Dermis blood vessel endothelial cell (primary cell): ENCODE data around the gene SYNPR. TPM values are rescaled to one million over a fixed set of nuclear protein-coding genes. Genes with fewer than 3 reads are reported as not detected.
"Not testable (repeated sequence)": the region's sequence is repeated elsewhere in the genome, so short reads cannot be mapped to it uniquely, and the experiment has no call there.

Experiments
- DNase-seq: peaks from one replicate; pipeline ENCODE4 v3.0.0; 2010
- total RNA-seq: library from RNA; depleted of rRNA; stranded (reverse); fragments of >200 nt; gene quantifications from 2 replicates; pipeline ENCODE4 v1.2.3, GENCODE V29; 2014

The SYNPR gene
- total RNA-seq = not detected in 2 replicates

- no peak for DNase-seq
Measured at GRCh38 chr3:63278171-63279004, at the start of gene SYNPR. TSS of gene SYNPR (plus strand) at chr3:63278308.

- DNase-seq = peak; percentile 18
Measured at GRCh38 chr3:63228677-63229076, 49.4 kb upstream of the SYNPR start.

DNA sequence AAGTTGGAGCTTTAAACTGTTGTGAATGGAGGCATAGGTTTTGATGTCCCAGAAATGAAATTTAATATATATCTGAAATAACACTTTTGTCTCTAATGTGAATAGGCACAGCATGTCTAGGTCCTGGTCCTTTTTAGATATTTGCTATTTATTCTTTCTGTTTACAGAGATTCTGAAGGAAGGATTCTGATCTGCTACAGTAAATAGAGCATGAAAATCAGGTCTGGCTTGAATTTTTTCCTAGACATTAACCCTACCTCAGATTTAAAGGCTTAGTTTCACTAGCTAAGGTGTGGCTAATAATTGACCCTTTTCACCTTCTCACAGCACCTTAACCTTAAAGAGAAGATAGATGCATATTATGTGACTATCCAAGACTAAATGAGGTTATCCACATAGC lies 48.0 kb upstream of the SYNPR start:
- no peak for DNase-seq

- no peak for DNase-seq
Measured at GRCh38 chr3:63231643-63232042, 46.5 kb upstream of the SYNPR start.

- DNase-seq = peak; percentile 2
Measured at GRCh38 chr3:63232764-63233396, 45.2 kb upstream of the SYNPR start.

DNA sequence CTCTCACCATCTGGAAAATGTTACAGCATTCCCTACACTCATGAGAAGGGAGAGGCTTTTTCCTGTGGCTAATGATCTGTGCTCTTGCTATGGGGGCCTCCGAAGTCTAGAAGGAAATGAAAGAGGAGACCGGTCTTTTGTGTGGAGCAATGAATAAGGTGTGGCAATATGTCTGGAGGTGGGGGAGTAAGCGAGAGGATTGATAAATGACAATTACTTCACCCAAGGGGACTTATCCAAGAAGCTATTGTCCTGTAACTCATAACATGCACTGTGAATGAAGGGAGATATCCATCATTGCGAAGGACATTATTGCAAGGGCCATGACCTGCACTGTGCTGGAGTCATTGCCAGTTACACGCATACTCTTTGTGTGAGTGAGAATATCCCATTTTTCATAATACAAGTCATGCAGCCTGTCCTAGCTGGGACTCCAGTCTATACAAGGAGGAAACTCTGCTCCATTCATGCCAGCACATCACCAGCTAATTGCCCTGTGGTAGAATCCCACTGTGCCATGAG lies 37.7 kb upstream of the SYNPR start:
- no peak for DNase-seq

DNA sequence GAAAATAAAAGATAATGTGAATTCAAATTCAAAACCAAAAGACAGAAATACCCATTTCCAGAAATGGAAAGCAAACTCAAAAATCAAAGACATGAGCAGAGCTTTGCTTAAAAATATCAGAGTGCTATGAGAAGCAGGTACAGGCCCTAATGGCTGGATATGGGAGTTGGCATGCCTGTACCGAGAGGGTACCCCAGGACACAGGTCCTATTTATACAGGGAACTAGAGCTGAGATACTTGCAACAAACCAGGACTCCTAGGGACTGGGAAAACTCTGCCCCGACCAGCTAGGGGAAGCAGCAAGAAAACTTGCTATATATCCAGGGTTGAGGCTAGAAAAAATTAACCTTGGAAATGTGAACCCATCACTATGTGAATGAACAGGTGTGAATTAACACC lies 36.0 kb upstream of the SYNPR start:
- no peak for DNase-seq

DNA sequence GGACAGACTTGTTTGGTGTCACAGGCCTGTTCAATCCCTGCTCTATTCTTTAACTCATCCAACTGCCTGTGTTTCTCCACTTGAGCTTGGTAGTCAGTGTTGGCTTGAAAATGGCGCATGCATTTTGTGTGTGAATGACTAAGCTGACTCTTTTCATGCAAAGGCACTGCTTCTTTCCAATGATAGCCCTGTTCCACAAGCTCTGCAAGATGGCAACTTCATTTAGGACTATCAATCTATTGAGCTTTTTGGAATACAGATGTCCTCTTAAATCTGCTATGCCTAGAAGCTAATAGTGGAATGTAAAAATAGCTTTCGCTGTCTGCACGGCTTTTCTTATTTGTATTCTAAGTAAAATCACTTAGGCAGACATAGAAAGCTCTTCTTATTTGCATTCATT lies 33.6 kb upstream of the SYNPR start:
- no peak for DNase-seq

DNA sequence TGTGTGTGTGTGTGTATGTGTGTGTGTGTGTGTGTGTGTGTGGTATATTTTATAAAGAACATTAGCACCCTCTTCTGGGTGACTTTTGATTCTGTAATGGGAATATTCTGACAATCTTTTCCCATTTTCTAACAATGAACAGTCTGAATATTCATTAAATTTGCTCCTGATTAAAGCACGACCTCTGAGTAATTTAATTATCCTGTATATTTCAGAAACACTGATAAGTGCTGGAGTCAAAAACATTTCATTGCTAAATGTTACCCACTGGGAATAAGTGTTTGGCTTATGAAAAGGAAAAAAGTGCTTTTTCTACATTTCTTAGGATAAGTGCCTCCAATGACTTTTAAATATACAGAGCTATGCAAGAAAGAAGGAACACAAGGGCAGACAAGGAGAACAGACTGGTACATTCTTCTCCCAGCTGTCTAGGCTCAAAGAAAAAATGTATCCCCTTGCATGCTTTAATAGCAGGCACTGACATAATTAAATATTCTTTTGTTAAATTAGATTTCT lies 32.3 kb upstream of the SYNPR start:
- DNase-seq = no peak

DNA sequence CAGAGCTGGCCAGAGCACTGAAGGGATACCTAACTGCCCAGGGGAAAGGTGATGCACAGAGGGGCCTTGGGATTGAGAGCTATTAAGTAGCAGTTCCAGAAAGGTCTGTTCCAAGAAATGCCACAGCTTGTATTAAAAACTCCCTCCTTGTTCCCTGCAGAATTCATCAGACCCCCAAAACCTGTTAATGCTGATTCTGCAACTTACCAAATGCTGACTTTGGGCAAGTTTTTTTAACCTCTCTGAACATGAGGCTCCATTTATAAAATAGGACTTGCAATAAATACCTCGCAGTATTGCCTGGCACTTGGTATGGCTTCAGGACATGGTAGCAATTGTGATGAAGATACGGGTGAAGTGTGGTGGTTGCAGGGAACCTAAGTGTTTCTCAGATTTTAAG lies 30.1 kb upstream of the SYNPR start:
- no peak for DNase-seq

GRCh38 chr3:63251499-63251898 lies 26.6 kb upstream of the SYNPR start:
- DNase-seq = no peak

- DNase-seq = not testable (repeated sequence)
Measured at GRCh38 chr3:63255819-63256218, 22.3 kb upstream of the SYNPR start.

DNA sequence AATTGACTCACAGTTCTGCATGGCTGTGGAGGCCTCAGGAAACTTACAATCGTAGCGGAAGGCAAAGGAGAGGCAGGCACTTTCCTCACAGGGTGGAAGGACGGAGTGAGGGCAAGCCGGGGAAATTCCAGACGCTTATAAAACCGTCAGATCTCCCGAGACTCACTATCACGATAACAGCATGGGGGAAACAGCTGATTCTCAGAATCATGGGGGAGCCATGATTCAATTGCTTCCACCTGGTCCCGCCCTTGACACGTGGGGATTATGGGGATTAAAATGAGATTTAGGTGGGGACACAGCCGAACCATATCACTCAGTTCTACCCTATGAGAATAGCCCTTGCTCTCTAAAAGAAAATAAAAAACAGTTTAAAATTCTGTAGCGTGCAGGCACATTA lies 13.4 kb upstream of the SYNPR start:
- no peak for DNase-seq

DNA sequence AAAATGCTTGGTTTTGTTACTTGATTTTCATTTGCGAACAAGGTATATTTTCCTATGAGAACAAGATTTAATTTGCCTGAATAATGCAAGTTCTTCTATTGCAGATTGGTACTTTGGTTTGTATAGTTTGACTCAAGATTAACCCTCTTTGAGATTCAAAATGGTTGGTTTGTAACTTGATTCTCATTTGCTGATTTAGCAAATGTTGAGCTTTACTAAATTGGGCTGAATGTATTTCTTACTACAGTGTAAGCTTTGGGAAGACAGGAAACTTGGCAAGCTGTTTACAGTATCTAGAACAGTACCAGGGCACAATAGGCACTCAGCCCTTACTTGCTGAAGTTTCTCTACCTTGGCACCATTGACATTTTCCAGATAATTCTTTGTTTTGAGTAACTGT lies 3.7 kb upstream of the SYNPR start:
- no peak for DNase-seq

DNA sequence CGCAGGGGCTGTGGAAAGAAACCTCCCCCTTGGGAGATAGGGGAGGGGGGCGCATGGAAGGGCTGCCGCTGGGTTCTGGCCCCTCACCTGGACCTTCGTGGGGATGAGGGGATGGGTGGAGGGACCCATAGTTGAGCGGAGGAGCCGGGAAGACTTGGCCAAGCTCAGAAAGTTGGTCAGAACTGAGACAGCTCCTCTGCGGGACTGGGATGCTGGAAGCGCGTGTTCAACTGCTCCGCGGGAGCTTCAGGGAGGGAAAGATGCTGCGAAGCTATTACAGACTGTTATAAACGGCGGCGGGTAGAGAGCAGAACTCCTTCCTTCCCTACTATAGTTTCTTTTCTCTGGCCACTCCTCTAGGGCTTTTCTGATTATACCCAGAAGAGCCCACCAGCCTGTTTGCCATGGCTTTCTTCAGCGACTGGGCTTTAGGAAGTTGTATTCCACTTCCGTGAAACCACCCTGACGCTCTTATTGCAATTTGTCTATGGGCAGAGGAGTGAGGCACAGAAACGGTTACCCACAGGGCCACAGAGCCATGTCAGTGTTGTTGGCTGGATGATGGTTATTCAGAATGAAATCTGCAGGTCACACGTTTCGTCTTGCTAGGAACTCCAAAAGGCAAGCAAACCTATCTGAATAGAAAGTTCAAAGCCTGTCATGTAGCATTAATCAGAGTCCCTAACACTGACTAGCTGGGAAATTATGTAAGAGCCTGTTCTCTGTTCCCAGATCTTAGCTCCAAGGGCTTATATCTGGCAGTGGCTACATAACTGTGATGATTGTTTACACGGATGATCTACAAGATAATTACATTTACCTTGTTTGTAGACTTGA lies 1.1 kb downstream of the SYNPR start:
- no peak for DNase-seq

DNA sequence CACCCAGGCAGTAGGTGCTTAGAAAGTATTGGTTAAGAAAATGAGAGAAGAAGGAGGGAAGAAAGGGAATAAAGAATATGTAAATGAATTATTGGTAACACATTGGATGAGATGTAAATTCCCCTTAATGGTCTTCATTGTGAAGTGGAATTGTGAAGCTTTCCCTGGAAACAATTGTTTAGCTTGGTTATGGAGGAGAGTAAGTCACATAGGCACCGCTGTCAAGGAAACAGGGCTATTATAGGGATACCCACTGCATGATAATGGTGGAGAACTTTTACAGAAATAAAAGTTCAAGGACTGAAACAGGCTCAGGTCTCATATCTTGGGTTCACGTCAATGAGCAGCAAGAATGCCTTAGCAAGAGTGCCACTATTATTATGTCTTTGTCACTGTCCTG lies 9.5 kb downstream of the SYNPR start:
- no peak for DNase-seq

DNA sequence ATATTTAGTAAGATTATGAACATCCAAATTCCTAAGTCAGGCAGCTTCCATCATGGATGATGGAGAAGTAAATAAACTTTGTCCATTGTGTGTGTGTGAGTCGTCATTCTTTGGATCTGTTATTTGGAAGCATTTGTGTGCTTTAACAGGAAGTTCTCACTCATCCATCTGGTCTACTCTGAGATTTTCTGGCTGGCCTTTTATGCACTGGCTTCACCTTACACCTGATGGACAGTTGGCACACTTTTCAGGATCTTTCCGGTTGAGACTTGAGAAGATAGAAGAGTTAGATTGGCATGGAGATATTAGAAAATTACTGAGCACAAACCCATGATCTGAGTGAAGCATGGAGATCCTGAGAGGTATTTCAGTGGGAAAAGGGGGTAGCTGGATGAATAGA lies 12.6 kb downstream of the SYNPR start:
- DNase-seq = no peak

DNA sequence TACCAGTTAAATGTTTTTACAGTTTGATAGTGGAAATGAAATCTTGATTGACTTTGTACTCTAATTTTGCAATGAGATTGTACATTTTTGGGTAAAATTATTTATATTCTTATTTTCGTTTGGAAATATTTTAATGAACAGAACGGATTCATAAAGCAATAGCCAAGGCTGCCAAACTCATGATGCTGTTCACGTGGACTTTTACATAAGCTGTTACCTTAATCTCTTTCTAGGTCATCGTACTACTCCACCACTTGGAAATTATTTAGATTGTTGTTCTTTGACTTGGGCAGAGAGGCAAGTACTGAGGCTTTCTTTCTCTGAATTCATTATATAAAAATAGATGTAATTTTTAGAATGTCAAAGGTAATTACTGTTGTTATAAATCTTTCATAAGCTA lies 16.2 kb downstream of the SYNPR start:
- DNase-seq = no peak

GRCh38 chr3:63295356-63295755 lies 17.2 kb downstream of the SYNPR start:
- DNase-seq = no peak

GRCh38 chr3:63295806-63296205 lies 17.7 kb downstream of the SYNPR start:
- no peak for DNase-seq

DNA sequence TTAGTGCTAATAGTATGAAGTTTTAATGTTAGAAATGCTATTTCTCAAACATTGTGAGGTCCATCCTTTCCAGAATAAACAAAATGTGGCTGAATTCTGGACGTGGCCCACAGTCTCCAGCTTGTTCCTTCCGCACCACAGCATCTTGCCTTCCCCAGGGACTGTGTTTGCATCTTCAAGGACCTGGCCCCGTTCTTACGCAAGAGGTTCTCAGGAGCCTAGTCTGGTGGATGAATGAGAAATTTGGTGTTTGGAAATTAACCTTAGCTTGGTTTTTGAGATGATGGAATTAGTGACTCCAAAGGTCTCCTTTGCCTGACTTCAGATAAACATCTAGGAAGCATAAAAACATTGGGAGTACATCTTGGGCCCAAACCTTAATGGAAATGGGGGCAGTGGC lies 18.1 kb downstream of the SYNPR start:
- no peak for DNase-seq

- DNase-seq = no peak
Measured at GRCh38 chr3:63303238-63303637, 25.1 kb downstream of the SYNPR start.

DNA sequence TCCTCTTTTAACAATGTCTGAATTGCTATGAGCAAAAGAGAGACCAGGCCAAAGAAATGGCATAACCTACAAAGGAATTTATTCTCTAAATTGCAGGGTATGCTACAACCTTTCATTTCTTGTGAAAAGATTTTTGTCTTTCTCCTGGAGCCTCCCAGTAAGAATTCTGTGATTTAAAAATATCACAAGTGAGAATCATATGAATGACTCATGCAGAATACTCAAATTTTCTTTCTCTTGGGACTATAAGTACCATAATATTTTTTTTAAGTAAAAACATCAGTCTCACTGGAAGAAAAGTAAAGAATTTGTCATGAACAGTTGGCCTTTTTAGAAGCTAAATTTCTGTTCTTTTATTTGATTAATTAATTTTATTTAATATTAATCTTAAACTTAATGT lies 26.3 kb downstream of the SYNPR start:
- DNase-seq = no peak
